ENCODE results near the gene FAM9C. TPM values are rescaled to one million over a fixed set of nuclear protein-coding genes. Genes with fewer than 3 reads are reported as not detected.

The FAM9C gene
- total and polyA plus RNA-seq, 2 of the 4 experiments (the other 2 are of a cell fraction) = not detected

GRCh38 chrX:13014111-13015096 is 30.0 kb downstream of the FAM9C start:
- no peak overlapping the region for H2AFZ ChIP-seq (replicated peaks; ENCODE audit: low read length, poor library complexity)
- H3K4me3 ChIP-seq (ENCODE audit: insufficient read depth, low read depth, low read length) = no peak overlapping the region
- peak overlapping the region; percentile 13 for H2BK5ac ChIP-seq (ENCODE audit: low read depth, low read length, poor library complexity, severe bottlenecking)
- no peaks in the 10 kb centered on the region for H3K36me3 ChIP-seq (ENCODE audit: control insufficient read depth, insufficient read depth, low read length)
- DNase-seq (no peak), ATAC-seq (ENCODE audit: low read depth) (no peak)
- H2BK20ac ChIP-seq (ENCODE audit: low read depth, low read length) = peak overlapping the region; percentile 62; the same call in 1 of the 2 replicates
- peaks cover 3% of the 10 kb centered on the region; the same call in 1 of the 2 replicates for H3K9me1 ChIP-seq (ENCODE audit: insufficient read depth, low read length)
- no peak overlapping the region for H3K27ac ChIP-seq (ENCODE audit: insufficient read depth, low read length)
- 57% methylated on average over 2 of the region's 7 CpGs; no CpG with 5 or more reads in 1 of the 2 experiments for WGBS, 2 experiments (ENCODE audit: extremely low coverage in 2 of 2, insufficient read length in 1 of 2)
- H3K4me2 ChIP-seq (ENCODE audit: low read depth, low read length) = no peak overlapping the region
- peaks cover 3% of the 10 kb centered on the region; the same call in 1 of the 2 replicates for H3K4me1 ChIP-seq (ENCODE audit: control insufficient read depth, insufficient read depth, low read length)
- dilution Hi-C loops (cut with HindIII; ENCODE audit: low sequenced_read_pairs, unreplicated experiment) (no loop called here), intact Hi-C loops (cut with micrococcal nuclease) (no loop called here), in situ Hi-C loops (cut with MboI; ENCODE audit: low sequenced_read_pairs) (no loop called here)
- no peak for TF ChIP-seq CHD1 (IDR thresholded peaks at IDR 0.05; ENCODE audit: low read depth, low read length)
- peak; percentile 62 for TF ChIP-seq FOS (IDR thresholded peaks at IDR 0.05; ENCODE audit: low read depth, low read length)
- CTCF ChIA-PET = interaction anchor here (0.9 kb wide), 1 partner anchor 9 kb away, joined by 3 read pairs; no protein-coding TSS in a partner anchor
- no peak overlapping the region for H3K14ac ChIP-seq (replicated peaks; ENCODE audit: low read depth, low read length)
- no TSS peak for BruUV-seq (replicated peaks)
- H3K9ac ChIP-seq (ENCODE audit: low read depth, low read length) = no peak overlapping the region
- H3K56ac ChIP-seq (ENCODE audit: extremely low read depth, insufficient read depth, low read length) = no peak overlapping the region
- H3K23ac ChIP-seq (ENCODE audit: low read depth, low read length) = no peak overlapping the region
- H4K91ac ChIP-seq (ENCODE audit: insufficient read depth, low read depth, low read length) = peak overlapping the region; percentile 52; the same call in 1 of the 2 replicates
- H2AK5ac ChIP-seq (ENCODE audit: low read depth, low read length) = 0 out of 2 replicates have a peak overlapping the region, but pooled peaks have one; percentile 51
- H4K20me1 ChIP-seq (ENCODE audit: insufficient read depth, low read length) = no peaks in the 10 kb centered on the region
- H3K18ac ChIP-seq (ENCODE audit: low read depth, low read length) = peak overlapping the region; percentile 51; the same call in 1 of the 2 replicates
- no peaks in the 10 kb centered on the region for H3K27me3 ChIP-seq (ENCODE audit: control insufficient read depth, insufficient read depth, low read length)
- no peaks in the 10 kb centered on the region for H3K9me3 ChIP-seq (ENCODE audit: control insufficient read depth, insufficient read depth, low read length)
- POLR2A ChIA-PET (ENCODE audit: unreplicated experiment) = interaction anchor here (1.0 kb wide), 1 partner anchor 37 kb away, joined by 3 read pairs; no protein-coding TSS in a partner anchor
- H4K5ac ChIP-seq (ENCODE audit: low read depth, low read length) = peak overlapping the region; percentile 39
- H2AK9ac ChIP-seq (replicated peaks; ENCODE audit: low read depth, low read length, poor library complexity) = no peak overlapping the region
- H2BK120ac ChIP-seq (ENCODE audit: low read depth, low read length) = peak overlapping the region; percentile 75; the same call in 1 of the 2 replicates
- peak overlapping the region; percentile 61; the same call in 1 of the 3 replicates for H2BK15ac ChIP-seq (ENCODE audit: low read depth, low read length)
- H3K4ac ChIP-seq (ENCODE audit: low read depth, low read length) = peak overlapping the region; percentile 31
- H4K8ac ChIP-seq (ENCODE audit: low read depth in 2 of 2, low read length in 2 of 2) = peak overlapping the region; percentile 6 to 56; a peak in 2 of 4 replicates
- no peaks in the 10 kb centered on the region for H3K79me1 ChIP-seq (ENCODE audit: low read depth in 1 of 2, low read length in 2 of 2)
